WTC11 (cell line): ENCODE data around the gene STX5. TPM values are rescaled to one million over a fixed set of nuclear protein-coding genes. Genes with fewer than 3 reads are reported as not detected.
A peak's percentile ranks its signal among the peaks of the same experiment; 100 is the strongest.

ENCODE experiments used
- ARID4B ChIP-seq: sonication (generic); formaldehyde crosslinking; IDR thresholded peaks from 2 replicates; pipeline ENCODE4 v1.8.0; 2023; ENCODE audit warnings: missing genetic modification reagents, mild to moderate bottlenecking, borderline replicate concordance
- ATF1 ChIP-seq: sonication (generic); formaldehyde crosslinking; IDR thresholded peaks from 2 replicates; pipeline ENCODE4 v1.8.1; 2023; ENCODE audit warnings: mild to moderate bottlenecking, moderate library complexity, missing genetic modification reagents
- ATF3 ChIP-seq: sonication (generic); formaldehyde crosslinking; conservative IDR thresholded peaks from 2 replicates; pipeline ENCODE4 v1.8.1; 2022; ENCODE audit warnings: mild to moderate bottlenecking, missing genetic modification reagents
- ETV6 ChIP-seq: sonication (generic); formaldehyde crosslinking; IDR thresholded peaks from 2 replicates; pipeline ENCODE4 v1.8.1; 2022; ENCODE audit warnings: mild to moderate bottlenecking, missing genetic modification reagents
- FOXJ3 ChIP-seq: sonication (generic); formaldehyde crosslinking; IDR thresholded peaks from 2 replicates; pipeline ENCODE4 v1.9.0; 2021; ENCODE audit warnings: missing genetic modification reagents, mild to moderate bottlenecking, borderline replicate concordance
- FOXK1 ChIP-seq: sonication (generic); formaldehyde crosslinking; IDR thresholded peaks from 2 replicates; pipeline ENCODE4 v1.8.0; 2022; ENCODE audit warnings: mild to moderate bottlenecking, moderate library complexity, missing genetic modification reagents
- FOXP1 ChIP-seq: sonication (generic); formaldehyde crosslinking; IDR thresholded peaks from 2 replicates; pipeline ENCODE4 v1.8.0; 2022; ENCODE audit warnings: missing genetic modification reagents, mild to moderate bottlenecking, moderate library complexity, borderline replicate concordance
- IRF2 ChIP-seq: sonication (generic); formaldehyde crosslinking; IDR thresholded peaks from 2 replicates; pipeline ENCODE4 v1.8.0; 2022; ENCODE audit warnings: low read depth, missing genetic modification reagents, borderline replicate concordance
- JAZF1 ChIP-seq: fragments of 250-450 bp; sonication (Bioruptor Pico); IDR thresholded peaks from 2 replicates; pipeline ENCODE4 v1.9.0; 2021; ENCODE audit warnings: moderate library complexity, mild to moderate bottlenecking, inconsistent platforms
- KAT7 ChIP-seq: sonication (generic); formaldehyde crosslinking; IDR thresholded peaks from 2 replicates; pipeline ENCODE4 v1.8.1; 2023; ENCODE audit warnings: missing genetic modification reagents, mild to moderate bottlenecking, borderline replicate concordance
- MXD4 ChIP-seq: fragments of 250-450 bp; sonication (Bioruptor Pico); IDR thresholded peaks from 2 replicates; pipeline ENCODE4 v1.8.0; 2021; ENCODE audit warnings: mild to moderate bottlenecking, moderate library complexity, borderline replicate concordance
- SMAD4 ChIP-seq: sonication (generic); formaldehyde crosslinking; IDR thresholded peaks from 2 replicates; pipeline ENCODE4 v1.8.0; 2022; ENCODE audit warnings: mild to moderate bottlenecking, missing genetic modification reagents
- STAT6 ChIP-seq: sonication (generic); formaldehyde crosslinking; conservative IDR thresholded peaks from 2 replicates; pipeline ENCODE4 v1.8.1; 2023; ENCODE audit warnings: mild to moderate bottlenecking, low read depth, missing genetic modification reagents, moderate library complexity
- ZBTB21 ChIP-seq: sonication (generic); formaldehyde crosslinking; IDR thresholded peaks from 2 replicates; pipeline ENCODE4 v1.8.1; 2023; ENCODE audit warnings: mild to moderate bottlenecking, missing genetic modification reagents, borderline replicate concordance
- ZNF219 ChIP-seq: sonication (generic); formaldehyde crosslinking; IDR thresholded peaks from 2 replicates; pipeline ENCODE4 v1.8.0; 2023; ENCODE audit warnings: missing genetic modification reagents, mild to moderate bottlenecking, borderline replicate concordance
- ZNF263 ChIP-seq: sonication (generic); formaldehyde crosslinking; IDR thresholded peaks from 2 replicates; pipeline ENCODE4 v1.8.1; 2022; ENCODE audit warnings: low read depth, mild to moderate bottlenecking, moderate library complexity, missing genetic modification reagents
- ZNF671 ChIP-seq: fragments of 250-450 bp; sonication (Bioruptor Pico); IDR thresholded peaks from 2 replicates; pipeline ENCODE4 v1.8.0; 2021; ENCODE audit warnings: mild to moderate bottlenecking
- total RNA-seq: library from RNA; stranded (reverse); gene quantifications from 3 replicates; pipeline ENCODE4 v1.2.3, GENCODE V29; 2021
- TF ChIP-seq, protein P1 (sequence below): fragments of 200-600 bp; IDR thresholded peaks from 2 replicates; pipeline ENCODE4 v1.8.0; 2022; ENCODE audit warnings: antibody characterized with exemption
- TF ChIP-seq, protein P2 (sequence below): sonication (generic); formaldehyde crosslinking; IDR thresholded peaks from 2 replicates; pipeline ENCODE4 v1.8.0; 2022; ENCODE audit warnings: missing genetic modification reagents
- TF ChIP-seq, protein P3 (sequence below): sonication (generic); formaldehyde crosslinking; IDR thresholded peaks from 2 replicates; pipeline ENCODE4 v1.8.1; 2023; ENCODE audit warnings: mild to moderate bottlenecking, missing genetic modification reagents, moderate library complexity
- TF ChIP-seq, protein P4 (sequence below): fragments of 250-450 bp; sonication (Bioruptor Pico); conservative IDR thresholded peaks from 2 replicates; pipeline ENCODE4 v1.9.0; 2021; ENCODE audit warnings: mild to moderate bottlenecking

STX5 gene
- total RNA-seq, 1 experiment from 2014 or later: 30.2 TPM

- TF ChIP-seq ZNF263 (CRISPR knock-in tag) (no peak), FOXK1 (CRISPR knock-in tag) (no peak), JAZF1 (CRISPR knock-in tag) (no peak), ATF3 (CRISPR knock-in tag) (no peak), ZNF219 (CRISPR knock-in tag) (no peak), MXD4 (CRISPR knock-in tag) (no peak), SMAD4 (CRISPR knock-in tag) (no peak), KAT7 (CRISPR knock-in tag) (no peak), FOXJ3 (CRISPR knock-in tag) (peak; percentile 79; the same call in 1 of the 2 replicates), ZNF671 (peak; percentile 98), IRF2 (no peak), ETV6 (CRISPR knock-in tag) (no peak; the same call in 1 of the 2 replicates), ARID4B (peak; percentile 45), STAT6 (CRISPR knock-in tag) (no peak), FOXP1 (CRISPR knock-in tag) (peak; percentile 61; the same call in 1 of the 2 replicates), ZBTB21 (CRISPR knock-in tag) (no peak), ATF1 (no peak; the same call in 1 of the 2 replicates)
- TF ChIP-seq, protein P1, sequence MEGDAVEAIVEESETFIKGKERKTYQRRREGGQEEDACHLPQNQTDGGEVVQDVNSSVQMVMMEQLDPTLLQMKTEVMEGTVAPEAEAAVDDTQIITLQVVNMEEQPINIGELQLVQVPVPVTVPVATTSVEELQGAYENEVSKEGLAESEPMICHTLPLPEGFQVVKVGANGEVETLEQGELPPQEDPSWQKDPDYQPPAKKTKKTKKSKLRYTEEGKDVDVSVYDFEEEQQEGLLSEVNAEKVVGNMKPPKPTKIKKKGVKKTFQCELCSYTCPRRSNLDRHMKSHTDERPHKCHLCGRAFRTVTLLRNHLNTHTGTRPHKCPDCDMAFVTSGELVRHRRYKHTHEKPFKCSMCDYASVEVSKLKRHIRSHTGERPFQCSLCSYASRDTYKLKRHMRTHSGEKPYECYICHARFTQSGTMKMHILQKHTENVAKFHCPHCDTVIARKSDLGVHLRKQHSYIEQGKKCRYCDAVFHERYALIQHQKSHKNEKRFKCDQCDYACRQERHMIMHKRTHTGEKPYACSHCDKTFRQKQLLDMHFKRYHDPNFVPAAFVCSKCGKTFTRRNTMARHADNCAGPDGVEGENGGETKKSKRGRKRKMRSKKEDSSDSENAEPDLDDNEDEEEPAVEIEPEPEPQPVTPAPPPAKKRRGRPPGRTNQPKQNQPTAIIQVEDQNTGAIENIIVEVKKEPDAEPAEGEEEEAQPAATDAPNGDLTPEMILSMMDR: no peak
- TF ChIP-seq, protein P2, sequence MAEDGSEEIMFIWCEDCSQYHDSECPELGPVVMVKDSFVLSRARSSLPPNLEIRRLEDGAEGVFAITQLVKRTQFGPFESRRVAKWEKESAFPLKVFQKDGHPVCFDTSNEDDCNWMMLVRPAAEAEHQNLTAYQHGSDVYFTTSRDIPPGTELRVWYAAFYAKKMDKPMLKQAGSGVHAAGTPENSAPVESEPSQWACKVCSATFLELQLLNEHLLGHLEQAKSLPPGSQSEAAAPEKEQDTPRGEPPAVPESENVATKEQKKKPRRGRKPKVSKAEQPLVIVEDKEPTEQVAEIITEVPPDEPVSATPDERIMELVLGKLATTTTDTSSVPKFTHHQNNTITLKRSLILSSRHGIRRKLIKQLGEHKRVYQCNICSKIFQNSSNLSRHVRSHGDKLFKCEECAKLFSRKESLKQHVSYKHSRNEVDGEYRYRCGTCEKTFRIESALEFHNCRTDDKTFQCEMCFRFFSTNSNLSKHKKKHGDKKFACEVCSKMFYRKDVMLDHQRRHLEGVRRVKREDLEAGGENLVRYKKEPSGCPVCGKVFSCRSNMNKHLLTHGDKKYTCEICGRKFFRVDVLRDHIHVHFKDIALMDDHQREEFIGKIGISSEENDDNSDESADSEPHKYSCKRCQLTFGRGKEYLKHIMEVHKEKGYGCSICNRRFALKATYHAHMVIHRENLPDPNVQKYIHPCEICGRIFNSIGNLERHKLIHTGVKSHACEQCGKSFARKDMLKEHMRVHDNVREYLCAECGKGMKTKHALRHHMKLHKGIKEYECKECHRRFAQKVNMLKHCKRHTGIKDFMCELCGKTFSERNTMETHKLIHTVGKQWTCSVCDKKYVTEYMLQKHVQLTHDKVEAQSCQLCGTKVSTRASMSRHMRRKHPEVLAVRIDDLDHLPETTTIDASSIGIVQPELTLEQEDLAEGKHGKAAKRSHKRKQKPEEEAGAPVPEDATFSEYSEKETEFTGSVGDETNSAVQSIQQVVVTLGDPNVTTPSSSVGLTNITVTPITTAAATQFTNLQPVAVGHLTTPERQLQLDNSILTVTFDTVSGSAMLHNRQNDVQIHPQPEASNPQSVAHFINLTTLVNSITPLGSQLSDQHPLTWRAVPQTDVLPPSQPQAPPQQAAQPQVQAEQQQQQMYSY (CRISPR knock-in tag): no peak
- TF ChIP-seq, protein P3, sequence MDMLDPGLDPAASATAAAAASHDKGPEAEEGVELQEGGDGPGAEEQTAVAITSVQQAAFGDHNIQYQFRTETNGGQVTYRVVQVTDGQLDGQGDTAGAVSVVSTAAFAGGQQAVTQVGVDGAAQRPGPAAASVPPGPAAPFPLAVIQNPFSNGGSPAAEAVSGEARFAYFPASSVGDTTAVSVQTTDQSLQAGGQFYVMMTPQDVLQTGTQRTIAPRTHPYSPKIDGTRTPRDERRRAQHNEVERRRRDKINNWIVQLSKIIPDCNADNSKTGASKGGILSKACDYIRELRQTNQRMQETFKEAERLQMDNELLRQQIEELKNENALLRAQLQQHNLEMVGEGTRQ: no peak; the same call in 1 of the 2 replicates
- TF ChIP-seq, protein P4, sequence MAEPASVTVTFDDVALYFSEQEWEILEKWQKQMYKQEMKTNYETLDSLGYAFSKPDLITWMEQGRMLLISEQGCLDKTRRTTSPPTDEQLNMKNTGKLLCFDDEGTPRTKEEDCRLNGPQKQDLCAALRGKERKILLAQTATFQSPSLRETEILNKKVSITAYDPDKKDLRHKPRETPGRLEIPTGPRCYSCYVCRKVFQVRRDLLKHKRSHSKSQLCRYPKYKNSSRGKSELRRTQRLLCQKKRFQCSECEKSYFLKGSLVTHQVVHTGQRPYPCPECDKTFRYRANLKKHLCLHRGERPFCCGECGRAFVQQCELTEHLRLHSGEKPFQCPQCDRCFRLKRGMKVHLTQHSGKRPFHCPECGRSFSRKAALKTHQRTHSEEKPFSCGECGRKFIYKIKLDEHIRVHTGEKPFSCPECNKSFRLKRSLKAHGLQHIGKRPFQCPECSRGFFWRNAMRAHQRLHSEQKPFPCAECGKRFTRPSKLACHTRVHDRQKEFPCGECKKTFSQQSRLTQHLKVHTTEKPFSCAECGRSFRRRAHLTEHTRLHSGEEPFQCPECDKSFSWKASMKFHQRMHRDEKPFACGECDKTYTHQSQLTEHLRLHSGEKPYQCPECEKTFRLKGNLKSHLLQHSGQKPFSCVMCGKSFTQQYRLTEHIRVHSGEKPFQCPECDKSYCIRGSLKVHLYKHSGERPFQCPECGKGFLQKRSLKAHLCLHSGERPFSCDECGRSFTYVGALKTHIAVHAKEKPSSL (CRISPR knock-in tag): peak; percentile 97
These were observed 19.3 kb upstream of the STX5 start (continued) for GRCh38 chr11:62850911-62851806.
